Spleen (tissue), 7 donors: Measurements from ENCODE around the gene OR2M2.

Experiments
- CTCF ChIP-seq, 11 experiments: fragments of 200-600 bp in 7 of 11; fragments of 450-650 bp in 4 of 11; sonication (generic) in 4 of 11; IDR thresholded peaks in 8 of 11; conservative IDR thresholded peaks in 3 of 11; 1 replicate in 7 of 11; 2 replicates in 4 of 11; pipeline versions ENCODE4 v1.4.0 to v1.8.0; 2016 to 2021; ENCODE audit warnings: antibody characterized with exemption in 11 of 11, inconsistent platforms in 4 of 11, mild to moderate bottlenecking in 1 of 11
- POLR2A ChIP-seq, 3 donors: fragments of 450-650 bp; IDR thresholded peaks; one replicate each; pipeline ENCODE4 v1.5.1; 2017; ENCODE audit warnings: antibody characterized with exemption in 3 of 3, mild to moderate bottlenecking in 1 of 3
- POLR2AphosphoS5 ChIP-seq, 3 donors: sonication (generic); formaldehyde crosslinking; IDR thresholded peaks; one replicate each; pipeline ENCODE4 v1.5.1; 2017; ENCODE audit warnings: antibody characterized with exemption in 3 of 3
- donor health status: DM: no; HTN: no; CAD: no; lungs with moderate emphysema.
- donor health status: DM: no; HTN: no; CAD: no.
- donor health status: DM: no; HTN: no; CAD: no.

GRCh38 chr1:248189026-248189425 is 14.4 kb downstream of the OR2M2 start:
- TF ChIP-seq CTCF (IDR thresholded peaks at IDR 0.05 in 8 of 11, conservative IDR thresholded peaks at IDR 0.05 in 3 of 11), result no peak
- no peak for TF ChIP-seq POLR2AphosphoS5 (IDR thresholded peaks at IDR 0.05)
- no peak for TF ChIP-seq POLR2A (IDR thresholded peaks at IDR 0.05)
